Stimulated activated CD8-positive, alpha-beta memory T cell treated with anti-CD3 and anti-CD28 coated beads, Interleukin-15, amount 100 ng/mL, for 1 hour (primary cell): ENCODE data around the gene ALKBH4.
"Not testable (repeated sequence)": the region's sequence is repeated elsewhere in the genome, so short reads cannot be mapped to it uniquely, and the experiment has no call there.

Experiments used
- DNase-seq: peaks from one replicate; pipeline ENCODE4 v3.0.0-alpha.2; 2020; ENCODE audit warnings: low read depth

The ALKBH4 gene, protein sequence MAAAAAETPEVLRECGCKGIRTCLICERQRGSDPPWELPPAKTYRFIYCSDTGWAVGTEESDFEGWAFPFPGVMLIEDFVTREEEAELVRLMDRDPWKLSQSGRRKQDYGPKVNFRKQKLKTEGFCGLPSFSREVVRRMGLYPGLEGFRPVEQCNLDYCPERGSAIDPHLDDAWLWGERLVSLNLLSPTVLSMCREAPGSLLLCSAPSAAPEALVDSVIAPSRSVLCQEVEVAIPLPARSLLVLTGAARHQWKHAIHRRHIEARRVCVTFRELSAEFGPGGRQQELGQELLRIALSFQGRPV

DNA sequence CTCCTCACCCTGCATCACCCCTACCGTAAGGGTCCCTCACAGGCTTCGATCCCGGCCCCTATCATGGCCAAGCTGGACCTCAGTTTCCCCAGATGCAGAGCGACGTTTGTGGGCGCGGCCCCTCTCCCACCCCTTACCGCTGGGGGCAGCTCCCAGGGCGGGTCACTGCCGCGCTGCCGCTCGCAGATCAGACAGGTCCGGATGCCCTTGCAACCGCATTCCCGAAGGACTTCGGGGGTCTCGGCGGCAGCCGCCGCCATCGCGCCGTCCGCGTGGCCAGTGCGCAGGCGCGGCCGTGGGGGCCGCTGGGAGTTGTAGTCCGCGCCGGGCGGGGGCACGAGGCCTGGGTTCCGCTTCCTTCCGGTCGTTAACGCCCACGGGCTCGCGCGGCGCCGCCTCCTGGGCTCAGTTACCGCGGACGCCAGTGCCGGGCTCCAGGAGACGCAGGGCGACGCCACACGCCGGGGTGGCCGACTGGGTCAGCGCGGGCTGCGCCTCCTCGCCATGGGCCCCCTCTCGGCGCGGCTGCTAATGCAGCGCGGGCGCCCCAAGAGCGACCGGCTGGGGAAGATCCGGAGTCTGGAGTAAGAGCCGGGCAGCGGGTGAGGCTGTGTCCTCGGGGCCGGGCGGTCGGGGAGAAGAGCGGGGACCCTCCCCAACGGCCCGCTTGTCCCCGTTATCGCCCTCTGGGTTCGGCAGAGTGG lies at the start of gene ALKBH4, which contains the start of gene LRWD1:
TSS of gene ALKBH4 (minus strand) at position 287 of the 704 bp plus-strand sequence. CDS start at position 260, 27 bp downstream.
TSS of gene LRWD1 (plus strand) at position 408 of the 704 bp plus-strand sequence. CDS start at position 505, 97 bp downstream.
- peak; percentile 84 for DNase-seq

DNA sequence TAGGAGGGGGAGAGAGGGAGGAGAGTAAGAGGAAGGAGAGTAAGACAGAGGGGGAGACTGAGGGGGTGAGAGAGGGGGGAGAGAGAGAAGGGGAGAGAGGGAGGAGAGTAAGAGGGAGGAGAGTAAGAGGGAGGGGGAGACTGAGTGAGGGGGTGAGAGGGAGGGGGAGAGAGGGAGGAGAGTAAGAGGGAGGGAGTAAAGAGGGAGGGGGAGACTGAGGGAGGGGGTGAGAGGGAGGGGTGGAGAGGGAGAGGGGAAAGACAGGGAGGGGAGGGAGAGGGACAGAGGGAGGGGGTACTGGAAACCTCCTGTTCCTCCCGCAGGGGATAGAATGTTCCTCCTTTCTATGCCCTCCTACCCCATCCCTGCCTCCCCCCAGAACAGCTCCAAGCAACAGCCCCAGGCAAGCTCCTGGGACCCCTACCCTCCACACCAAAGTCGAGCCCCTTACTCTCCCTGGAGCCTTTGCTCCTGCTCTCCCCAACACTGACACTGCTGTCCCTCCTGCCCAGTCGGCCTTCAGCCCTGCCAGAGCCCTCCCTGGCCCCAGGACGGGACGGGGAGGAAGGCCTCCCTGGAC lies 48.1 kb upstream of the ALKBH4 start:
- DNase-seq, result not testable (repeated sequence)

- DNase-seq, result not testable (repeated sequence)
Observed at GRCh38 chr7:102511860-102512522, 47.3 kb upstream of the ALKBH4 start.

DNA sequence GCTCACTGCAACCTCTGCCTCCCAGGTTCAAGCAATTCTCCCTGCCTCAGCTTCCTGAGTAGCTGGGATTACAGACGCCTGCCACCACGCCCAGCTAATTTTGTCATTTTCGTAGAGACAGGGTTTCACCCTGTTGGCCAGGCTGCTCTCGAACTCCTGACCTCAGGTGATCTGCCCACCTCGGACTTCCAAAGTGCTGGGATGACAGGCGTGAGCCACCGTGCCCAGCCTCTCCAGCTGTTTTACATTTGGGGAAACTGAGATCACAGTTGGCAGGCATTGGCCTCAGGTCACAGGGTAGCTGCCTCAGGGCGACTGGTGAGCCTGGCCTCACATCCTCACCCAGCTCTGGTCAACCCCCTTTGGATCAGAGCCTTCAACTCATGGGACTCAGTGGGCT lies 45.9 kb upstream of the ALKBH4 start:
- DNase-seq, result not testable (repeated sequence)

GRCh38 chr7:102507410-102508088 lies 42.9 kb upstream of the ALKBH4 start:
- DNase-seq, result not testable (repeated sequence)

- DNase-seq, result not testable (repeated sequence)
Observed at GRCh38 chr7:102505298-102506185, 40.9 kb upstream of the ALKBH4 start.

DNA sequence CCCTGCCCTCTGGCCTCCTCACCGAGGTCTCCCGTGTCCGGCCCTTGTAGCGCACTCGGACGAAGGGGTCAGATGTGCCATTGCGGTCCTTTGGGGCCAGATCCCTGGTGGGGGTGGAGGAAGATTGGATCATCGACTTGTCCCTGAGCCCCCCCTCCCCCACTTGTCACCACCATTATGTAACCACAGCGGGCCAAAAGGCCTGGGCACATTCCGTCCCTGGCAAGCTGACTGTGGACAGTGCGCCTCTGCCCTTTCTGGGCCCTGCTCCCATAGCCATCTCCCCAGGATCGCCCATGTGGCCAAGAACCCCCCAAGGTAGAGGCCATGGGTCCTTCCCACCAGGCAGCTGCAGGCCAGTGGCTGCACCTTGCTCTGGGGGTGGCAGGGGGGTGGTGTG lies 38.5 kb upstream of the ALKBH4 start:
- DNase-seq, result not testable (repeated sequence)

DNA sequence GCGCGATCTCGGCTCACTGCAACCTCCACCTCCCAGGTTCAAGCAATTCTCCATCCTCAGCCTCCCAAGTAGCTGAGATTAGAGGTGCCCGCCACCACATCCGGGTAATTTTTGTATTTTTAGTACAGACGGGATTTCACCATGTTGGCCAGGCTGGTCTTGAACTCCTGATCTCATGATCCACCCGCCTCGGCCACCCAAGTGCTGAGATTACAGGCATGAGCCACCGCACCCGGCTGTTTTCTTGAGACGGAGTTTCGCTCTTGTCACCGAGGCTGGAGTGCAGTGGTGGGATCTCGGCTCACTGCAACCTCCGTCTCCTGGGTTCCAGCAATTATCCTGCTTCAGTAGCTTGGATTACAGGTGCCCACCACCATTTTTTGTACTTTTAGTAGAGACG lies 33.7 kb upstream of the ALKBH4 start:
- not testable (repeated sequence) for DNase-seq

- DNase-seq, result not testable (repeated sequence)
Observed at GRCh38 chr7:102497308-102497707, 32.6 kb upstream of the ALKBH4 start.

DNA sequence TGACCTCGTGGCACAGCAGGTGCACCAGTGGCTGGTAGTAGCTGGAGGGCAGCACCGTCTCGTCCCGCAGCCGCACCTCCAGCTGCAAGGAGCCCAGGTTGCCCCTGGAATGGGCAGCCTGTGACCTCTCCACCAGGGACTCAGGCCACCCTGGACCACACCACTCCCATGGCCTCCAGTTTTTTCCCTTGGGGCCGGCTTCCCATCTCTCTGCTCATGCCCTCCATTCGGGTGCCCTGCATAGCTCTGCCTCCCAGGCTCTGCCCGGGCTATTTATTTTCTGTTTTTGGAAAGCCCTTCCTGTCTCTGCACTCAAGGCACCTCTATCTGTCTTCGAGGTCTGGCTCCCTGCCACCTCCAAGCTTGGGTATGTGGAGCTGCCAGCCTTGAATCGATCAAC lies 32.2 kb upstream of the ALKBH4 start:
- not testable (repeated sequence) for DNase-seq

GRCh38 chr7:102494473-102495149 lies 29.9 kb upstream of the ALKBH4 start:
- not testable (repeated sequence) for DNase-seq

GRCh38 chr7:102494026-102494425 lies 29.4 kb upstream of the ALKBH4 start:
- not testable (repeated sequence) for DNase-seq

DNA sequence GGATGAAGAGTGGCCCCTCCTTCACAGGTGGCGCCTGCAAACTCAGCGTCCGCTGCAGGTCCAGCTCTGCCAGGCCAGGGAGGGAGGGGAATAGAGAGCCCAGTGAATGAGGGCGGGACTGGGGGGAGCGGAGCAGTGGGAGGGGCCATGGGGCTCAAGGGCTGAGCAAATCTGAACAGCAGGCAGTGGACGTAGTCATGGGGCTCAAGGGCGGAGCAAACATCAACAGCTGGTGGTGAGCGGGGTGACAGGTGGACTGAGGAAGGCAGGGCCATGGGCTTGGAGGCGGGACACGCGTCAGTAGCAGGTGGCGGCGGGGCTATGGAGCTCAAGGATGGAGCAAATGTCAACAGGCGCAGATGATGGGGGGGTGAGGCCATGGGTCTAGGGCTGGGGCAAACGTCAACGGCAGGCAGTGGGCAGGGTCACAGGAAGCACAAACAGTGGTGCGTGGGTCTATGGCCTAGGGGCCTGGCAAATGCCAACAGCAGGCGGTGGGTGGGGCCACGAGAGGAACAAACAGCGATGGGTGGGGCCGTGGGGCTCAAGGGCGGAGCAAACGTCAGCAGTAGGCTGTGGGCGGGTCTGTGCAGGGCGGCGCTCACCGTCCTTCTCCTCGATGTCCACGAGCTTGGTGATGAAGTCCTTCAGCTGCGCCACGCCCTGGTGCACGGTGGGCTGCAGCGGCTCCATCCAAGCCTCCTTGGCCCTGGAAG lies 28.7 kb upstream of the ALKBH4 start:
- DNase-seq, result not testable (repeated sequence)

DNA sequence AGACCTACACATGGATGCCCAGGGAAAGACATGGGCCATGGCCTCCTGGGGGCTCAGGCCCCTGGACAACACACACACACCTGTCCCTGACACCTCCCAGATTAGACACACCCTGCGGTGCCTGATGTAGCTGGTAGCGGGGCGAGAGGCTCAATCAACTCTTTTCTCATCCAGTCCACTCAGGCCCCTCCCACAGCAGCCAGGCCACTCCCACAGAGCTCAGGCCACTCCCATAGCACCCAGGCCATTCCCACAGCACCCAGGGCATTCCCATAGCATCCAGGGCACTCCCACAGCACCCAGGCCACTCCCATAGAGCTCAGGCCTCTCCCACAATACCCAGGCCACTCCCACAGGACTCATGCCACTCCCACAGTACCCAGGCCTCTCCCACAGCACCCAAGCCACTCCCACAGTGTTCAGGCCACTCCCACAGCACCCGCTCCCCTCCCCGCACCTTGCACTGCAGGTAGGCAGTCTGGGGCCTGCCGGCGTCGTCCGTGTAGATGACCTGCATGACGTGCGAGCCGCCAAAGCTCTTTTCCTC lies 25.9 kb upstream of the ALKBH4 start:
- DNase-seq, result not testable (repeated sequence)

DNA sequence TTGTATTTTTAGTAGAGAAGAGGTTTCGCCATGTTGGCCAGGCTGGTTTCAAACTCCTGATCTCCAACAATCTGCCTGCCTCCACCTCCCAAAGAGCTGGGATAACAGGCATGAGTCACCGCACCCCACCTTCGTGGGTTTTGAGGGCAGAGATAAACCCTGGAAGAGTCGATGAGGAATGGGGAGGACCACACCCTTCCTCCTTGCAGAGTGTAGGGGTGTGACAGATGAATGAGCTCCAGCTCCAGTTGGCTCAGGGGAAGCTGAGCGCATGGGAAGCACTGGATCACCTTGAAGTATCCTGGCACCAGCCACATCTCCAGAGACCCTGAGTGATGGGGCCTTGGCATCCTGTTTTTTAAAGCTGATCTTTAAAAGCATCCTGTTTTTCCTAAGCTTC lies 19.7 kb upstream of the ALKBH4 start:
- not testable (repeated sequence) for DNase-seq

DNA sequence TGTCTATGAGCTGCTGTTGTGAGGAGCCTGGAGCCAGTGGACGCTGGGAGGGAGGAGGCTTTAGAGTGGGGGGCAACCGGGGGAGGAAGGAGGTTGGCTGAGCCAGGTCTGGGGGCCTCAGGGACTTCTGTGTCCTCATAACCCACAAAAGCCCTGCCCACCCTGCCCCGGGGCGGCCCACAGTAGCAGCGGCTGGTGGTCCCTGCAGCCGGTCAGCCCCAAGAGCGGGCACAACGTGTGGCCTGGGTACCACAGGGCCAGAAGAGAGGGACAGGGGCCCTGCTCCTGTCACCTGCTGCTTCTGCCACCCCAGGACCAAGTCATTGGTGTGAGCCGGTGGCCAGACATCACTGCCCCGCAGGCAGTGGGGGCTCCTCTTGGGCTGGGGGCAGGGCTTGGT lies 17.3 kb upstream of the ALKBH4 start:
- not testable (repeated sequence) for DNase-seq

- not testable (repeated sequence) for DNase-seq
Observed at GRCh38 chr7:102479982-102480637, 15.4 kb upstream of the ALKBH4 start.

- DNase-seq, result not testable (repeated sequence)
Observed at GRCh38 chr7:102479209-102479584, 14.5 kb upstream of the ALKBH4 start.
